GM23338 (cell line): ENCODE measurements around the gene TRAPPC3L. TPM values are rescaled to one million over a fixed set of nuclear protein-coding genes. Genes with fewer than 3 reads are reported as not detected.

Experiments
- ATAC-seq: fragments of 200-7000 bp; cut with Tn5 transposase; 3 replicates; pipeline ENCODE4 v1.9.1; 2020
- DNase-seq: peaks from one replicate; pipeline ENCODE4 v3.0.0-alpha.2; 2015; ENCODE audit warnings: low spot score
- H2AFZ ChIP-seq: fragments of 200-600 bp; sonication (generic); 2 replicates; pipeline ENCODE4 v1.8.0; 2016; ENCODE audit warnings: antibody characterized with exemption, mild to moderate bottlenecking, moderate library complexity
- H3F3A ChIP-seq: fragments of 200-600 bp; sonication (generic); replicated peaks from 2 replicates; pipeline ENCODE4 v1.8.0; 2017; ENCODE audit warnings: antibody characterized with exemption, mixed run types, low read depth
- H3K27ac ChIP-seq: fragments of 200-600 bp; sonication (generic); 2 replicates; pipeline ENCODE4 v1.6.1; 2016; ENCODE audit warnings: low read depth
- H3K27me3 ChIP-seq: fragments of 200-600 bp; sonication (generic); 2 replicates; pipeline ENCODE4 v1.8.0; 2016; ENCODE audit warnings: mild to moderate bottlenecking, mixed run types, moderate library complexity; ENCODE audit not compliant: insufficient read depth
- H3K36me3 ChIP-seq: fragments of 200-600 bp; sonication (generic); 2 replicates; pipeline ENCODE4 v1.8.0; 2016; ENCODE audit warnings: mild to moderate bottlenecking; ENCODE audit not compliant: insufficient read depth
- H3K4me1 ChIP-seq: fragments of 200-600 bp; sonication (generic); 2 replicates; pipeline ENCODE4 v1.8.0; 2016; ENCODE audit warnings: mild to moderate bottlenecking, moderate library complexity; ENCODE audit not compliant: insufficient read depth
- H3K4me2 ChIP-seq: fragments of 200-600 bp; sonication (generic); 2 replicates; pipeline ENCODE4 v1.7.1; 2017; ENCODE audit warnings: mixed run types
- H3K4me3 ChIP-seq: fragments of 200-600 bp; sonication (generic); 2 replicates; pipeline ENCODE4 v1.6.1; 2016; ENCODE audit warnings: mixed run types
- H3K79me2 ChIP-seq: fragments of 200-600 bp; sonication (generic); replicated peaks from 2 replicates; pipeline ENCODE4 v1.8.0; 2017; ENCODE audit warnings: mild to moderate bottlenecking; ENCODE audit not compliant: insufficient read depth
- H3K9me2 ChIP-seq: fragments of 200-600 bp; sonication (generic); 2 replicates; pipeline ENCODE4 v1.8.0; 2017; ENCODE audit not compliant: insufficient read depth
- H4K20me1 ChIP-seq: fragments of 200-600 bp; sonication (generic); replicated peaks from 2 replicates; pipeline ENCODE4 v1.8.0; 2017; ENCODE audit warnings: mild to moderate bottlenecking; ENCODE audit not compliant: insufficient read depth
- H3K27ac Mint-ChIP-seq: 2 replicates; pipeline ENCODE4 v1.8.0; 2020; ENCODE audit warnings: inconsistent platforms, mild to moderate bottlenecking, moderate library complexity, mixed read lengths
- H3K27me3 Mint-ChIP-seq: 3 replicates; pipeline ENCODE4 v1.8.0; 2022; ENCODE audit warnings: low read depth, mild to moderate bottlenecking, moderate library complexity, mixed read lengths, inconsistent platforms; ENCODE audit not compliant: insufficient read depth, poor library complexity
- H3K36me3 Mint-ChIP-seq: 3 replicates; pipeline ENCODE4 v1.8.0; 2021; ENCODE audit warnings: low read depth, mild to moderate bottlenecking, inconsistent platforms, moderate library complexity, mixed read lengths
- H3K4me1 Mint-ChIP-seq: 3 replicates; pipeline ENCODE4 v1.8.0; 2020; ENCODE audit warnings: mild to moderate bottlenecking, inconsistent platforms, mixed read lengths
- H3K4me3 Mint-ChIP-seq: 3 replicates; pipeline ENCODE4 v1.8.0; 2021; ENCODE audit warnings: moderate library complexity, mild to moderate bottlenecking, inconsistent platforms, mixed read lengths
- H3K9me3 Mint-ChIP-seq: 3 replicates; pipeline ENCODE4 v1.8.0; 2020; ENCODE audit warnings: moderate library complexity, mild to moderate bottlenecking, inconsistent platforms, mixed read lengths
- CREB1 ChIP-seq: fragments of 250-450 bp; sonication (Bioruptor Pico); IDR thresholded peaks from 2 replicates; pipeline ENCODE4 v1.5.0; 2020; ENCODE audit warnings: low read depth, mild to moderate bottlenecking, moderate library complexity
- CTCF ChIP-seq, 2 experiments: fragments of 200-600 bp in 1 of 2; sonication (generic) in 1 of 2; conservative IDR thresholded peaks; 2 replicates each; pipeline versions ENCODE4 v1.5.1 to v1.6.1; 2016 to 2017; ENCODE audit warnings: antibody characterized with exemption in 2 of 2, low read depth in 2 of 2, mild to moderate bottlenecking in 2 of 2, moderate library complexity in 1 of 2
- ETS1 ChIP-seq: IDR thresholded peaks from 2 replicates; pipeline ENCODE4 v1.6.1; 2016; ENCODE audit warnings: antibody characterized with exemption
- EZH2 ChIP-seq: fragments of 200-600 bp; sonication (generic); IDR thresholded peaks from one replicate; pipeline ENCODE4 v1.8.0; 2017; ENCODE audit warnings: antibody characterized with exemption, mild to moderate bottlenecking, low read depth; ENCODE audit not compliant: unreplicated experiment
- EZH2phosphoT487 ChIP-seq: fragments of 200-600 bp; sonication (generic); IDR thresholded peaks from one replicate; pipeline ENCODE4 v1.8.1; 2018; ENCODE audit warnings: antibody characterized with exemption; ENCODE audit not compliant: unreplicated experiment
- JUNB ChIP-seq: IDR thresholded peaks from one replicate; pipeline ENCODE4 v1.6.1; 2016; ENCODE audit warnings: antibody characterized with exemption; ENCODE audit not compliant: unreplicated experiment
- NANOG ChIP-seq: IDR thresholded peaks from 2 replicates; pipeline ENCODE4 v1.6.1; 2016; ENCODE audit warnings: antibody characterized with exemption, borderline replicate concordance
- POLR2AphosphoS5 ChIP-seq: IDR thresholded peaks from 2 replicates; pipeline ENCODE4 v1.6.1; 2016; ENCODE audit warnings: antibody characterized with exemption, low read depth
- STAT1 ChIP-seq: IDR thresholded peaks from one replicate; pipeline ENCODE4 v1.6.1; 2016; ENCODE audit warnings: antibody characterized with exemption; ENCODE audit not compliant: unreplicated experiment
- ZNF114 ChIP-seq: fragments of 250-450 bp; sonication (Bioruptor Pico); IDR thresholded peaks from 2 replicates; pipeline ENCODE4 v1.5.0; 2020; ENCODE audit warnings: mild to moderate bottlenecking, moderate library complexity
- ZNF331 ChIP-seq: fragments of 250-450 bp; sonication (Bioruptor Pico); IDR thresholded peaks from 2 replicates; pipeline ENCODE4 v1.5.0; 2020; ENCODE audit warnings: low read depth, mild to moderate bottlenecking, moderate library complexity
- ZNF462 ChIP-seq: fragments of 250-450 bp; sonication (Bioruptor Pico); IDR thresholded peaks from 2 replicates; pipeline ENCODE4 v1.5.0; 2020; ENCODE audit warnings: mild to moderate bottlenecking, moderate library complexity
- polyA plus RNA-seq: library from polyadenylated mRNA; unstranded; fragments of >200 nt; fragmentation: Nextera tagmentation; extraction: Ambion mirVana; gene quantifications from 2 replicates; pipeline ENCODE4 v1.2.1, GENCODE V29; 2016
- total RNA-seq: library from RNA; depleted of rRNA; stranded (reverse); fragments of >200 nt; shearing (Covaris generic); gene quantifications from 2 replicates; pipeline ENCODE4 v1.2.3, GENCODE V29; 2014
- TF ChIP-seq, protein P1 (sequence below): IDR thresholded peaks from one replicate; pipeline ENCODE4 v1.6.1; 2018; ENCODE audit warnings: antibody characterized with exemption; ENCODE audit not compliant: unreplicated experiment

Gene TRAPPC3L
- total and polyA plus RNA-seq, 2 experiments from 2014 or later, result not detected

GRCh38 chr6:116458264-116458663 is 87.2 kb downstream of the TRAPPC3L start:
- no peaks in the 10 kb centered on the region for H3K4me1 ChIP-seq
- no peak overlapping the region for H3K4me2 ChIP-seq
- no peak for DNase-seq
- Mint-ChIP-seq H3K4me3 (no peak overlapping the region), H3K4me1 (peaks cover 14% of the 10 kb centered on the region), H3K36me3 (no peaks in the 10 kb centered on the region), H3K9me3 (no peaks in the 10 kb centered on the region), H3K27ac (no peak overlapping the region), H3K27me3 (peaks cover 24% of the 10 kb centered on the region)
- H3K27ac ChIP-seq, result no peak overlapping the region
- peaks cover 39% of the 10 kb centered on the region for H3K27me3 ChIP-seq
- no peak overlapping the region for H3K4me3 ChIP-seq
- H2AFZ ChIP-seq, result no peak overlapping the region
- H3K9me2 ChIP-seq, result no peaks in the 10 kb centered on the region
- TF ChIP-seq ZNF331 (CRISPR knock-in tag), result no peak
- no peak for TF ChIP-seq STAT1
- TF ChIP-seq ETS1, result no peak
- no peak for TF ChIP-seq EZH2phosphoT487
- no peak for TF ChIP-seq CTCF (conservative IDR thresholded peaks at IDR 0.05; ENCODE audit: low read depth in 2 of 2)
- no peak for TF ChIP-seq ZNF462 (CRISPR knock-in tag)
- TF ChIP-seq JUNB, result no peak
- no peak for TF ChIP-seq CREB1 (CRISPR knock-in tag)
- TF ChIP-seq EZH2, result no peak
- no peak for TF ChIP-seq ZNF114 (CRISPR knock-in tag)
- TF ChIP-seq POLR2AphosphoS5, result no peak
- TF ChIP-seq NANOG, result no peak
- TF ChIP-seq, protein P1, sequence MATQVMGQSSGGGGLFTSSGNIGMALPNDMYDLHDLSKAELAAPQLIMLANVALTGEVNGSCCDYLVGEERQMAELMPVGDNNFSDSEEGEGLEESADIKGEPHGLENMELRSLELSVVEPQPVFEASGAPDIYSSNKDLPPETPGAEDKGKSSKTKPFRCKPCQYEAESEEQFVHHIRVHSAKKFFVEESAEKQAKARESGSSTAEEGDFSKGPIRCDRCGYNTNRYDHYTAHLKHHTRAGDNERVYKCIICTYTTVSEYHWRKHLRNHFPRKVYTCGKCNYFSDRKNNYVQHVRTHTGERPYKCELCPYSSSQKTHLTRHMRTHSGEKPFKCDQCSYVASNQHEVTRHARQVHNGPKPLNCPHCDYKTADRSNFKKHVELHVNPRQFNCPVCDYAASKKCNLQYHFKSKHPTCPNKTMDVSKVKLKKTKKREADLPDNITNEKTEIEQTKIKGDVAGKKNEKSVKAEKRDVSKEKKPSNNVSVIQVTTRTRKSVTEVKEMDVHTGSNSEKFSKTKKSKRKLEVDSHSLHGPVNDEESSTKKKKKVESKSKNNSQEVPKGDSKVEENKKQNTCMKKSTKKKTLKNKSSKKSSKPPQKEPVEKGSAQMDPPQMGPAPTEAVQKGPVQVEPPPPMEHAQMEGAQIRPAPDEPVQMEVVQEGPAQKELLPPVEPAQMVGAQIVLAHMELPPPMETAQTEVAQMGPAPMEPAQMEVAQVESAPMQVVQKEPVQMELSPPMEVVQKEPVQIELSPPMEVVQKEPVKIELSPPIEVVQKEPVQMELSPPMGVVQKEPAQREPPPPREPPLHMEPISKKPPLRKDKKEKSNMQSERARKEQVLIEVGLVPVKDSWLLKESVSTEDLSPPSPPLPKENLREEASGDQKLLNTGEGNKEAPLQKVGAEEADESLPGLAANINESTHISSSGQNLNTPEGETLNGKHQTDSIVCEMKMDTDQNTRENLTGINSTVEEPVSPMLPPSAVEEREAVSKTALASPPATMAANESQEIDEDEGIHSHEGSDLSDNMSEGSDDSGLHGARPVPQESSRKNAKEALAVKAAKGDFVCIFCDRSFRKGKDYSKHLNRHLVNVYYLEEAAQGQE, result no peak
- ATAC-seq, result no peak
- no peaks in the 10 kb centered on the region; the same call in 1 of the 2 replicates for H4K20me1 ChIP-seq
- no peaks in the 10 kb centered on the region for H3K79me2 ChIP-seq
- peaks cover 4% of the 10 kb centered on the region for H3F3A ChIP-seq
- H3K36me3 ChIP-seq, result no peaks in the 10 kb centered on the region
